ENCODE measurements around the gene CELF1. TPM values are rescaled to one million over a fixed set of nuclear protein-coding genes. Genes with fewer than 3 reads are reported as not detected.

CELF1 gene
- total RNA-seq, 1 donor from 2014 or later = 97.5 TPM

GRCh38 chr11:47506373-47506772, 46.6 kb downstream of the CELF1 start:
- Histone ChIP-seq H3K27me3 (no peaks in the 10 kb centered on the region), H3K27ac (no peak overlapping the region), H3K36me3 (no peaks in the 10 kb centered on the region), H3K4me3 (no peak overlapping the region), H3K9me3 (no peaks in the 10 kb centered on the region), H3K4me1 (peaks cover 53% of the 10 kb centered on the region)
- DNase-seq = no peak
- intact Hi-C loops (cut with DNase I) = no loop called here
- ATAC-seq = peak; percentile 33
- TF ChIP-seq, protein P1, sequence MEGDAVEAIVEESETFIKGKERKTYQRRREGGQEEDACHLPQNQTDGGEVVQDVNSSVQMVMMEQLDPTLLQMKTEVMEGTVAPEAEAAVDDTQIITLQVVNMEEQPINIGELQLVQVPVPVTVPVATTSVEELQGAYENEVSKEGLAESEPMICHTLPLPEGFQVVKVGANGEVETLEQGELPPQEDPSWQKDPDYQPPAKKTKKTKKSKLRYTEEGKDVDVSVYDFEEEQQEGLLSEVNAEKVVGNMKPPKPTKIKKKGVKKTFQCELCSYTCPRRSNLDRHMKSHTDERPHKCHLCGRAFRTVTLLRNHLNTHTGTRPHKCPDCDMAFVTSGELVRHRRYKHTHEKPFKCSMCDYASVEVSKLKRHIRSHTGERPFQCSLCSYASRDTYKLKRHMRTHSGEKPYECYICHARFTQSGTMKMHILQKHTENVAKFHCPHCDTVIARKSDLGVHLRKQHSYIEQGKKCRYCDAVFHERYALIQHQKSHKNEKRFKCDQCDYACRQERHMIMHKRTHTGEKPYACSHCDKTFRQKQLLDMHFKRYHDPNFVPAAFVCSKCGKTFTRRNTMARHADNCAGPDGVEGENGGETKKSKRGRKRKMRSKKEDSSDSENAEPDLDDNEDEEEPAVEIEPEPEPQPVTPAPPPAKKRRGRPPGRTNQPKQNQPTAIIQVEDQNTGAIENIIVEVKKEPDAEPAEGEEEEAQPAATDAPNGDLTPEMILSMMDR (IDR thresholded peaks at IDR 0.05) = no peak

- DNase-seq (no peak), ATAC-seq (no peak)
- intact Hi-C loops (cut with DNase I) = no loop called here
- peaks cover 9% of the 10 kb centered on the region for H3K36me3 ChIP-seq
- H3K27ac ChIP-seq = no peak overlapping the region
- no peaks in the 10 kb centered on the region for H3K9me3 ChIP-seq
- TF ChIP-seq, protein P1 (IDR thresholded peaks at IDR 0.05) = no peak
- no peaks in the 10 kb centered on the region for H3K27me3 ChIP-seq
- H3K4me3 ChIP-seq = no peak overlapping the region
- peaks cover 46% of the 10 kb centered on the region for H3K4me1 ChIP-seq
Observed at GRCh38 chr11:47504910-47505309, 48.0 kb downstream of the CELF1 start.

DNA sequence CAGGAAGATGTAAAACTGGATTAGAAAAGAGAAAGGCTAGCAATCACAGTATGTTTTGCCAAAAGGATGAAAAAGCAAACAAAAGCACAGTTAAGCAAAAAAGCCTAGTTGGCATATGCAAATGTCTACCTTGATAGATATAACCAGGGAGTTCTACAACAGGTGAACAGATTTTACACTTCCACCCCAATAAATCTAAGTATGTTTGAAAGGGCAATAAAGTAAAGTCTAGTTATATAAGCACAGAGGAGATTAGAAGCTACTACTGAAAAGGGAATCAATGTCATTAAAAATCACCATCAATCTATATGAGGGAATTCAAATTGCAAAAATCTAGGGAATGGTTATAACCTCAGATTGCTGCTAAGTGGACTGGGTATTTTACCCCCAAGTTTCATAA, 49.7 kb downstream of the CELF1 start:
- intact Hi-C loops (cut with DNase I) = no loop called here
- no peak for ATAC-seq
- Histone ChIP-seq H3K36me3 (peaks cover 9% of the 10 kb centered on the region), H3K27ac (no peak overlapping the region), H3K4me1 (peaks cover 40% of the 10 kb centered on the region), H3K27me3 (no peaks in the 10 kb centered on the region), H3K9me3 (no peaks in the 10 kb centered on the region), H3K4me3 (no peak overlapping the region)
- TF ChIP-seq, protein P1 (IDR thresholded peaks at IDR 0.05) = no peak
- no peak for DNase-seq

GRCh38 chr11:47502767-47503166, 50.2 kb downstream of the CELF1 start:
- Histone ChIP-seq H3K36me3 (peaks cover 9% of the 10 kb centered on the region), H3K4me3 (no peak overlapping the region), H3K4me1 (peaks cover 40% of the 10 kb centered on the region), H3K27ac (no peak overlapping the region), H3K9me3 (no peaks in the 10 kb centered on the region), H3K27me3 (no peaks in the 10 kb centered on the region)
- ATAC-seq = no peak
- TF ChIP-seq, protein P1 (IDR thresholded peaks at IDR 0.05) = no peak
- intact Hi-C loops (cut with DNase I) = no loop called here
- DNase-seq = no peak

GRCh38 chr11:47501101-47501500, 51.8 kb downstream of the CELF1 start:
- Histone ChIP-seq H3K36me3 (peaks cover 13% of the 10 kb centered on the region), H3K9me3 (no peaks in the 10 kb centered on the region), H3K27me3 (no peaks in the 10 kb centered on the region), H3K4me1 (peaks cover 36% of the 10 kb centered on the region), H3K27ac (no peak overlapping the region), H3K4me3 (no peak overlapping the region)
- intact Hi-C loops (cut with DNase I) = no loop called here
- ATAC-seq (no peak), DNase-seq (no peak)
- TF ChIP-seq, protein P1 (IDR thresholded peaks at IDR 0.05) = no peak

DNA sequence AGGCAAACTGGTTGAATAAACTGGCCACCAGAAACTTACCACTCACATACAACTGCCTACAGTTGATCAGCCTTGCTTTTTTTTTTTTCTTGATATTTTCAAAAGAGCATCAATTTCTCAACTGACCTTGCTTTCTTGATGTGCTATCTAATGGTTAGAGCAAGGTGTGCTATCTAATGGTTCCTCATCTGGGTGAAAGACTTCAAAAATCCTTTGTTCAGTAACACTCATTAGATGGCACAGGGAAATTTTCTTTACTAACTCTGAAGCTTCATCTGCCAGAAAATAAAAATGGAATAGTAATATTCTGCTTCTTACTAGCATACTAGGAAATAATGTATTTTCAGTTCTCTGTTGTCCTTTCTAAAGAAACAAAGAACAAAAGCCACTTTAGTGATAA, 52.8 kb downstream of the CELF1 start:
- no peaks in the 10 kb centered on the region for H3K9me3 ChIP-seq
- H3K4me3 ChIP-seq = no peak overlapping the region
- H3K4me1 ChIP-seq = peaks cover 41% of the 10 kb centered on the region
- H3K27me3 ChIP-seq = no peaks in the 10 kb centered on the region
- DNase-seq = no peak
- intact Hi-C loops (cut with DNase I) = no loop called here
- TF ChIP-seq, protein P1 (IDR thresholded peaks at IDR 0.05) = no peak
- ATAC-seq = no peak
- H3K27ac ChIP-seq = peak overlapping the region; percentile 3
- peaks cover 13% of the 10 kb centered on the region for H3K36me3 ChIP-seq

All from upper lobe of right lung (tissue), 1 donor.